Testis (tissue), 2 donors: Measurements from ENCODE around the gene OCSTAMP.

Source experiments
- POLR2A ChIP-seq: fragments of 450-650 bp; IDR thresholded peaks from one replicate; pipeline ENCODE4 v1.6.1; 2017; ENCODE audit warnings: antibody characterized with exemption, mild to moderate bottlenecking, moderate library complexity
- TF ChIP-seq, protein P1 (sequence below), 3 experiments: fragments of 450-650 bp in 2 of 3; fragments of 200-600 bp in 1 of 3; sonication (generic) in 1 of 3; IDR thresholded peaks; one replicate each; pipeline ENCODE4 v1.5.1; 2016 to 2019; ENCODE audit warnings: antibody characterized with exemption in 3 of 3, mild to moderate bottlenecking in 2 of 3, moderate library complexity in 1 of 3

DNA sequence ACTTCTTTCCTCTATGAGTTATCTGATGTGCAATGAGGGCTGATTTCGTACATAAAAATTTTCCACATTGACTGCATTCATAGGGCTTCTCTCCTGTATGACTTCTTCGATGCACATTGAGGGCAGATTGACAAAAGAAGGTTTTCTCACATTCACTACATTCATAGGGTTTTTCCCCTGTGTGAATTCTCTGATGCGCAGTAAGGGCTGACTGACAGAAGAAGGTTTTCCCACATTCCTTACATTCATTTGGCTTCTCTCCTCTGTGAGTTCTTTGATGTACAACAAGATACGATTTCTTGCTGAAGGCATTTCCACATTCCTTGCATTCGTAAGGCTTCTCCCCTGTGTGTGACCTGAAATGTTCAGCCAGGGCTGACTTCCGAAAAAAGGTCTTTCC, 48.5 kb downstream of the OCSTAMP start:
- no peak for TF ChIP-seq POLR2A
- TF ChIP-seq, protein P1, sequence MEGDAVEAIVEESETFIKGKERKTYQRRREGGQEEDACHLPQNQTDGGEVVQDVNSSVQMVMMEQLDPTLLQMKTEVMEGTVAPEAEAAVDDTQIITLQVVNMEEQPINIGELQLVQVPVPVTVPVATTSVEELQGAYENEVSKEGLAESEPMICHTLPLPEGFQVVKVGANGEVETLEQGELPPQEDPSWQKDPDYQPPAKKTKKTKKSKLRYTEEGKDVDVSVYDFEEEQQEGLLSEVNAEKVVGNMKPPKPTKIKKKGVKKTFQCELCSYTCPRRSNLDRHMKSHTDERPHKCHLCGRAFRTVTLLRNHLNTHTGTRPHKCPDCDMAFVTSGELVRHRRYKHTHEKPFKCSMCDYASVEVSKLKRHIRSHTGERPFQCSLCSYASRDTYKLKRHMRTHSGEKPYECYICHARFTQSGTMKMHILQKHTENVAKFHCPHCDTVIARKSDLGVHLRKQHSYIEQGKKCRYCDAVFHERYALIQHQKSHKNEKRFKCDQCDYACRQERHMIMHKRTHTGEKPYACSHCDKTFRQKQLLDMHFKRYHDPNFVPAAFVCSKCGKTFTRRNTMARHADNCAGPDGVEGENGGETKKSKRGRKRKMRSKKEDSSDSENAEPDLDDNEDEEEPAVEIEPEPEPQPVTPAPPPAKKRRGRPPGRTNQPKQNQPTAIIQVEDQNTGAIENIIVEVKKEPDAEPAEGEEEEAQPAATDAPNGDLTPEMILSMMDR (IDR thresholded peaks at IDR 0.05), result no peak
